Measurements from ENCODE around the gene C11orf68.
"Not testable (repeated sequence)": the region's sequence is repeated elsewhere in the genome, so short reads cannot be mapped to it uniquely, and the experiment has no call there.

Gene C11orf68

GRCh38 chr11:65954771-65955170 lies 35.9 kb upstream of the C11orf68 start:
- Histone ChIP-seq H3K27ac (ENCODE audit: insufficient read depth, low read length, poor library complexity, severe bottlenecking) (no peak overlapping the region), H3K9me3 (ENCODE audit: control insufficient read depth, low read length) (no peaks in the 10 kb centered on the region), H3K4me1 (ENCODE audit: control insufficient read depth, insufficient read depth, low read length, poor library complexity, severe bottlenecking) (peaks cover 3% of the 10 kb centered on the region), H3K36me3 (ENCODE audit: control insufficient read depth, insufficient read depth, low read length) (no peaks in the 10 kb centered on the region), H3K27me3 (replicated peaks; ENCODE audit: control insufficient read depth, insufficient read depth, low read length, poor library complexity, severe bottlenecking) (no peaks in the 10 kb centered on the region), H3K4me3 (ENCODE audit: insufficient read depth, low read depth, low read length, poor library complexity, severe bottlenecking) (no peak overlapping the region)
- no peak for DNase-seq

GRCh38 chr11:65953471-65953870 lies 34.6 kb upstream of the C11orf68 start:
- no peaks in the 10 kb centered on the region for H3K27me3 ChIP-seq (replicated peaks; ENCODE audit: control insufficient read depth, insufficient read depth, low read length, poor library complexity, severe bottlenecking)
- DNase-seq = no peak

GRCh38 chr11:65952052-65952521 lies 33.2 kb upstream of the C11orf68 start:
- Histone ChIP-seq H3K36me3 (ENCODE audit: control insufficient read depth, insufficient read depth, low read length) (no peaks in the 10 kb centered on the region), H3K9me3 (ENCODE audit: control insufficient read depth, low read length) (no peaks in the 10 kb centered on the region), H3K4me1 (ENCODE audit: control insufficient read depth, insufficient read depth, low read length, poor library complexity, severe bottlenecking) (no peaks in the 10 kb centered on the region), H3K27ac (ENCODE audit: insufficient read depth, low read length, poor library complexity, severe bottlenecking) (no peak overlapping the region), H3K4me3 (ENCODE audit: insufficient read depth, low read depth, low read length, poor library complexity, severe bottlenecking) (no peak overlapping the region), H3K27me3 (replicated peaks; ENCODE audit: control insufficient read depth, insufficient read depth, low read length, poor library complexity, severe bottlenecking) (no peaks in the 10 kb centered on the region)
- no peak for DNase-seq

More at GRCh38 chr11:65953471-65953870, 34.6 kb upstream of the C11orf68 start:
- H3K9me3 ChIP-seq (ENCODE audit: control insufficient read depth, low read length) = no peaks in the 10 kb centered on the region
- no peaks in the 10 kb centered on the region for H3K36me3 ChIP-seq (ENCODE audit: control insufficient read depth, insufficient read depth, low read length)
- peaks cover 3% of the 10 kb centered on the region for H3K4me1 ChIP-seq (ENCODE audit: control insufficient read depth, insufficient read depth, low read length, poor library complexity, severe bottlenecking)
- no peak overlapping the region for H3K27ac ChIP-seq (ENCODE audit: insufficient read depth, low read length, poor library complexity, severe bottlenecking)
- no peak overlapping the region for H3K4me3 ChIP-seq (ENCODE audit: insufficient read depth, low read depth, low read length, poor library complexity, severe bottlenecking)

GRCh38 chr11:65951641-65952040 lies 32.8 kb upstream of the C11orf68 start:
- H3K27ac ChIP-seq (ENCODE audit: insufficient read depth, low read length, poor library complexity, severe bottlenecking); H3K4me3 ChIP-seq (ENCODE audit: insufficient read depth, low read depth, low read length, poor library complexity, severe bottlenecking); H3K4me1 ChIP-seq (ENCODE audit: control insufficient read depth, insufficient read depth, low read length, poor library complexity, severe bottlenecking); DNase-seq; H3K36me3 ChIP-seq (ENCODE audit: control insufficient read depth, insufficient read depth, low read length); H3K9me3 ChIP-seq (ENCODE audit: control insufficient read depth, low read length); H3K27me3 ChIP-seq (replicated peaks; ENCODE audit: control insufficient read depth, insufficient read depth, low read length, poor library complexity, severe bottlenecking): not testable (repeated sequence)

- not testable (repeated sequence) for H3K9me3 ChIP-seq (ENCODE audit: control insufficient read depth, low read length); H3K4me1 ChIP-seq (ENCODE audit: control insufficient read depth, insufficient read depth, low read length, poor library complexity, severe bottlenecking); H3K27ac ChIP-seq (ENCODE audit: insufficient read depth, low read length, poor library complexity, severe bottlenecking); DNase-seq; H3K36me3 ChIP-seq (ENCODE audit: control insufficient read depth, insufficient read depth, low read length); H3K27me3 ChIP-seq (replicated peaks; ENCODE audit: control insufficient read depth, insufficient read depth, low read length, poor library complexity, severe bottlenecking); H3K4me3 ChIP-seq (ENCODE audit: insufficient read depth, low read depth, low read length, poor library complexity, severe bottlenecking)
These were observed 31.8 kb upstream of the C11orf68 start for GRCh38 chr11:65950711-65951110.

- Histone ChIP-seq H3K4me1 (ENCODE audit: control insufficient read depth, insufficient read depth, low read length, poor library complexity, severe bottlenecking) (no peaks in the 10 kb centered on the region), H3K36me3 (ENCODE audit: control insufficient read depth, insufficient read depth, low read length) (no peaks in the 10 kb centered on the region), H3K27ac (ENCODE audit: insufficient read depth, low read length, poor library complexity, severe bottlenecking) (no peak overlapping the region), H3K27me3 (replicated peaks; ENCODE audit: control insufficient read depth, insufficient read depth, low read length, poor library complexity, severe bottlenecking) (no peaks in the 10 kb centered on the region), H3K4me3 (ENCODE audit: insufficient read depth, low read depth, low read length, poor library complexity, severe bottlenecking) (no peak overlapping the region), H3K9me3 (ENCODE audit: control insufficient read depth, low read length) (no peaks in the 10 kb centered on the region)
- no peak for DNase-seq
These were observed 28.8 kb upstream of the C11orf68 start for GRCh38 chr11:65947603-65948125.

- Histone ChIP-seq H3K27ac (ENCODE audit: insufficient read depth, low read length, poor library complexity, severe bottlenecking) (no peak overlapping the region), H3K27me3 (replicated peaks; ENCODE audit: control insufficient read depth, insufficient read depth, low read length, poor library complexity, severe bottlenecking) (no peaks in the 10 kb centered on the region), H3K9me3 (ENCODE audit: control insufficient read depth, low read length) (no peaks in the 10 kb centered on the region), H3K4me1 (ENCODE audit: control insufficient read depth, insufficient read depth, low read length, poor library complexity, severe bottlenecking) (no peaks in the 10 kb centered on the region), H3K36me3 (ENCODE audit: control insufficient read depth, insufficient read depth, low read length) (no peaks in the 10 kb centered on the region), H3K4me3 (ENCODE audit: insufficient read depth, low read depth, low read length, poor library complexity, severe bottlenecking) (no peak overlapping the region)
- DNase-seq = no peak
These were observed 28.3 kb upstream of the C11orf68 start for GRCh38 chr11:65947133-65947532.

GRCh38 chr11:65946655-65947054 lies 27.8 kb upstream of the C11orf68 start:
- Histone ChIP-seq H3K9me3 (ENCODE audit: control insufficient read depth, low read length) (no peaks in the 10 kb centered on the region), H3K27me3 (replicated peaks; ENCODE audit: control insufficient read depth, insufficient read depth, low read length, poor library complexity, severe bottlenecking) (no peaks in the 10 kb centered on the region), H3K27ac (ENCODE audit: insufficient read depth, low read length, poor library complexity, severe bottlenecking) (no peak overlapping the region), H3K36me3 (ENCODE audit: control insufficient read depth, insufficient read depth, low read length) (no peaks in the 10 kb centered on the region), H3K4me3 (ENCODE audit: insufficient read depth, low read depth, low read length, poor library complexity, severe bottlenecking) (no peak overlapping the region), H3K4me1 (ENCODE audit: control insufficient read depth, insufficient read depth, low read length, poor library complexity, severe bottlenecking) (no peaks in the 10 kb centered on the region)
- no peak for DNase-seq

- Histone ChIP-seq H3K9me3 (ENCODE audit: control insufficient read depth, low read length) (no peaks in the 10 kb centered on the region), H3K27ac (ENCODE audit: insufficient read depth, low read length, poor library complexity, severe bottlenecking) (no peak overlapping the region), H3K27me3 (replicated peaks; ENCODE audit: control insufficient read depth, insufficient read depth, low read length, poor library complexity, severe bottlenecking) (no peaks in the 10 kb centered on the region), H3K4me1 (ENCODE audit: control insufficient read depth, insufficient read depth, low read length, poor library complexity, severe bottlenecking) (no peaks in the 10 kb centered on the region), H3K4me3 (ENCODE audit: insufficient read depth, low read depth, low read length, poor library complexity, severe bottlenecking) (no peak overlapping the region), H3K36me3 (ENCODE audit: control insufficient read depth, insufficient read depth, low read length) (no peaks in the 10 kb centered on the region)
- DNase-seq = no peak
These were observed 27.2 kb upstream of the C11orf68 start for GRCh38 chr11:65945941-65946558.

- H3K4me3 ChIP-seq (ENCODE audit: insufficient read depth, low read depth, low read length, poor library complexity, severe bottlenecking) = no peak within 1 kb of the TSS
- no peak for DNase-seq
These were observed 26.6 kb upstream of the C11orf68 start, which contains the start of gene TSGA10IP for GRCh38 chr11:65945430-65945911. TSS of gene TSGA10IP (plus strand) at chr11:65945480. CDS start at chr11:65945676, 196 bp downstream.

More at GRCh38 chr11:65945430-65945911, 26.6 kb upstream of the C11orf68 start, which contains the start of gene TSGA10IP:
- Histone ChIP-seq H3K27ac (ENCODE audit: insufficient read depth, low read length, poor library complexity, severe bottlenecking) (no peak within 1 kb of the TSS), H3K9me3 (ENCODE audit: control insufficient read depth, low read length) (no peaks in the 10 kb centered on the region), H3K27me3 (replicated peaks; ENCODE audit: control insufficient read depth, insufficient read depth, low read length, poor library complexity, severe bottlenecking) (no peaks in the 10 kb centered on the region), H3K36me3 (ENCODE audit: control insufficient read depth, insufficient read depth, low read length) (no peaks in the 10 kb centered on the region), H3K4me1 (ENCODE audit: control insufficient read depth, insufficient read depth, low read length, poor library complexity, severe bottlenecking) (no peaks in the 10 kb centered on the region)

Data from effector memory CD4-positive, alpha-beta T cell (primary cell).